ENCODE data around the gene APH1B. TPM values are rescaled to one million over a fixed set of nuclear protein-coding genes. Genes with fewer than 3 reads are reported as not detected.

Gene APH1B
- total and polyA plus RNA-seq, 2 of the 4 experiments (the other 2 are of a cell fraction) = 7.0 to 7.7 TPM

GRCh38 chr15:63306492-63307073, 29.2 kb downstream of the APH1B start:
- no TSS peak for BruUV-seq (replicated peaks)
- H3K27ac ChIP-seq (ENCODE audit: insufficient read depth, low read length) = no peak overlapping the region
- TF ChIP-seq BHLHE40 (IDR thresholded peaks at IDR 0.05; ENCODE audit: low read depth, low read length) (no peak), USF2 (IDR thresholded peaks at IDR 0.05; ENCODE audit: low read depth, low read length) (no peak), CEBPB (IDR thresholded peaks at IDR 0.05; ENCODE audit: low read depth, low read length) (peak; percentile 51), SMC3 (IDR thresholded peaks at IDR 0.05; ENCODE audit: low read depth, low read length) (no peak), NFE2L2 (IDR thresholded peaks at IDR 0.05; ENCODE audit: low read depth, low read length) (no peak)
- H4K91ac ChIP-seq (ENCODE audit: insufficient read depth, low read depth, low read length) = no peak overlapping the region
- no peak overlapping the region for H3K14ac ChIP-seq (replicated peaks; ENCODE audit: low read depth, low read length)
- H2BK20ac ChIP-seq (ENCODE audit: low read depth, low read length) = no peak overlapping the region
- no peak overlapping the region for H2AK5ac ChIP-seq (ENCODE audit: low read depth, low read length)
- H3K4ac ChIP-seq (ENCODE audit: low read depth, low read length) = no peak overlapping the region
- no peaks in the 10 kb centered on the region for H4K20me1 ChIP-seq (ENCODE audit: insufficient read depth, low read length)
- DNase-seq (no peak), ATAC-seq (ENCODE audit: low read depth) (no peak)
- no peak overlapping the region for H4K8ac ChIP-seq (ENCODE audit: low read depth in 2 of 2, low read length in 2 of 2)
- ChIA-PET CTCF (no interaction called here), POLR2A (ENCODE audit: unreplicated experiment) (no interaction called here)
- no peak overlapping the region for H3K9ac ChIP-seq (ENCODE audit: low read depth, low read length)
- intact Hi-C loops (cut with micrococcal nuclease) (no loop called here), in situ Hi-C loops (cut with MboI; ENCODE audit: low sequenced_read_pairs) (no loop called here), dilution Hi-C loops (cut with HindIII; ENCODE audit: low sequenced_read_pairs, unreplicated experiment) (no loop called here)
- H2AFZ ChIP-seq (replicated peaks; ENCODE audit: low read length, poor library complexity) = no peak overlapping the region
- H2BK15ac ChIP-seq (ENCODE audit: low read depth, low read length) = no peak overlapping the region
- no peak overlapping the region for H3K4me3 ChIP-seq (ENCODE audit: insufficient read depth, low read depth, low read length)
- no peak overlapping the region for H2BK5ac ChIP-seq (ENCODE audit: low read depth, low read length, poor library complexity, severe bottlenecking)
- no peak overlapping the region for H3K56ac ChIP-seq (ENCODE audit: extremely low read depth, insufficient read depth, low read length)
- H3K9me3 ChIP-seq (ENCODE audit: control insufficient read depth, insufficient read depth, low read length) = no peaks in the 10 kb centered on the region
- H4K5ac ChIP-seq (ENCODE audit: low read depth, low read length) = no peak overlapping the region
- H3K4me1 ChIP-seq (ENCODE audit: control insufficient read depth, insufficient read depth, low read length) = peaks cover 2% of the 10 kb centered on the region; the same call in 1 of the 2 replicates
- 70% methylated on average over 2 of the region's 5 CpGs; no CpG with 5 or more reads in 1 of the 2 experiments for WGBS, 2 experiments (ENCODE audit: extremely low coverage in 2 of 2, insufficient read length in 1 of 2)
- H3K23ac ChIP-seq (ENCODE audit: low read depth, low read length) = no peak overlapping the region
- H3K4me2 ChIP-seq (ENCODE audit: low read depth, low read length) = no peak overlapping the region
- H3K27me3 ChIP-seq (ENCODE audit: control insufficient read depth, insufficient read depth, low read length) = no peaks in the 10 kb centered on the region
- no peak overlapping the region for H2BK120ac ChIP-seq (ENCODE audit: low read depth, low read length)
- H3K36me3 ChIP-seq (ENCODE audit: control insufficient read depth, insufficient read depth, low read length) = peaks cover 28% of the 10 kb centered on the region
- H3K9me1 ChIP-seq (ENCODE audit: insufficient read depth, low read length) = peaks cover 6% of the 10 kb centered on the region; the same call in 1 of the 2 replicates
- H2AK9ac ChIP-seq (replicated peaks; ENCODE audit: low read depth, low read length, poor library complexity) = no peak overlapping the region
- no peak overlapping the region for H3K18ac ChIP-seq (ENCODE audit: low read depth, low read length)
- H3K79me1 ChIP-seq (ENCODE audit: low read depth in 1 of 2, low read length in 2 of 2) = 0 out of 4 replicates have a peak, but pooled peaks cover 0 to 4% of the 10 kb centered on the region in 2 experiments

All from IMR-90 (cell line).